ENCODE data around the gene COL5A1.

- TF ChIP-seq GATA2 (IDR thresholded peaks at IDR 0.05; ENCODE audit: low read depth, low read length) (no peak), GATA3 (IDR thresholded peaks at IDR 0.05; ENCODE audit: low read depth, low read length) (no peak)
Measured at GRCh38 chr9:134851020-134851419, 209.4 kb downstream of the COL5A1 start.

Data from SH-SY5Y (cell line).